ENCODE data around the gene GCH1.
A peak's percentile ranks its signal among the peaks of the same experiment; 100 is the strongest.

The GCH1 gene

DNA sequence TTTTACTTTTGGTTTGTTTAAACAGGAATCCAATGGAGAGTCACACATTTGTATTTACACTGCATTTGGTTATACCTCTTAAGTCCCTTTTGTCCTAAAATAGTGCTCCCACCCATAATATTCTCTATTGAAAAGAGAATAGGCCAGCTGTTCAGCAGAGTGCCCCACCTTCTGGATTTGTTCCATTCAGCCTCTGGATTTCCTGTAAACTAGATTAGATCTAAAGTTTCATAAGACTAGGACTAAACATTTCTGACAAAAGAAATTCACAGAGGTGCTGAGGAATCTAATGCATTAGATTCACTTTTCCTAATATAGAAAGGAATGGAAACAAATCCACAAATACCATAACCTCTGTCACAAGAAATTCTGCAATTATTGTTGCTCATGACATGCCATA lies 38.1 kb downstream of the GCH1 start:
- DNase-seq = no peak

DNA sequence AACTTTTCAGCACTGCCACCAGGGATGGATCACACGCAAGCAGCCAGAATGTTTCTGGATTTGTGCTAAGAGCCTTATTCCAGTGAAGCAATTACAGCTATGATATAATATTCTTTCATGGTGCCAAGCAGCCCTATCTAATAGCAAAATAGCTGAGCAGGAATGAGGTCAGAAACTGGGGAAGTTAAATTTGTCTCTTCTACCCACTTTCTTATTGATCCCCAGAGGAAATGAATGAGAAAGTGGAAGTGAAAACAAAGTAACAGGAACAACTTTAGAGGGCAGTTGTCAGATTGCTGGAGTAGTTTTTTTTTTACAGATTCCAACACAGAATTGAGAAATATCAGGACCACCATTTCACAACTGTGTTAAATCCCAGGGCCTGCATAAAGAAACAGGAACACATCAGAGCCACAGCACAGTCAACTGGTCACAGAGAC lies 44.8 kb downstream of the GCH1 start:
- DNase-seq = no peak

DNA sequence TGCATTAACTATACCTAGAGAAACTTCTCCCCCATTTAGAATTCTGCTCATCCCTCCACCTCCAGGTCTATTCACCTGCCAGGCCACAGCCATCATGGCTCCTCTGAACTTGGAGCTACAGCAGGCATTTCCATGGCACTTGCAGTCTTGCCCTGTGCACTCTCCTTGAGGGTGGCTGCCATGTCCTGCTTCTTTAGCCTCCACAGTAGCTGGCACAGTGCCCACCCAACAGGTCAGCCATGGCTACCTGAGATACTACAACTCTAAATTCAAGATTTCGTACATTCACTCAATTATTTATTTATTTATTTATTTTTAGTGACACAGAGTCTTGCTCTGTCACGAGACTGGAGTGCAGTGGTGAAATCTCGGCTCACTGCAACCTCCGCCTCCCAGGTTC lies 46.5 kb downstream of the GCH1 start:
- DNase-seq = no peak

DNA sequence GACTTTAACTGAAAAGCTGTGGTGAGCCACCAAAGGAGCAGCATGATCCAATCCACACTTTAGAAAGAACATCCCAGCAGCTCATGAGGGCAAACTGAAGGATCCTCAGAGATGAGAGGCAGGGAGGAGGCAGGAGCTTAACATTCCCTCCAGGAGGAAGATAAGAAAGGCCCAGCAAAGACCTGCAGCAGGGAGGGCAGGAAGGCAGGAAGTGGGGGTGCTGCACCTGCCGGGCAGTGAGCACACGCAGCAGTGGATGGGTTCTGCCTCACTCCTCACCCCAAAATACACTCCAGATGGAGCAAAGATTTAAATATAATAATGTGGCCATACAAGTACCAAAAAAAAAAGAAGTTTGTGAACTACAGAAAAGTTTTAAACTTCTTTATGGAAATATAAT lies 48.4 kb downstream of the GCH1 start:
- DNase-seq = no peak

DNA sequence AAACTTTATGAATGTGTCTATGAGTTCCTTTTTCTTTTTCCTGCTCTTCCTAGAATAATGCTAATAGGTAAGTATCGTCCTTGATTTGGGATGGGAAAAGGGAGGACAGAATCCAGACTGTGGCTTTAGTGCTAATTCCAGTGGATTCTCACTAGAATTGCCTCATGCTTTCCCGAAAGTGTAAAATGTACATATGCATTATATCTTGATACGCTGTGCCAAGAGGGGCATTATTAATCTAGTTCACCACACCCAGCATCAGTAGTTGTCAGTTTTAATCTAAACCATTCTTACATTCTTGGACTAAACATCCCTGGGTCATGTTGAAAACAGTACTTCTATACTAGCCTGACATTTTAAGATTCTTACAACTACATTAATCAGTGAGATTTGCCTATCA lies 49.3 kb downstream of the GCH1 start:
- DNase-seq = no peak

DNA sequence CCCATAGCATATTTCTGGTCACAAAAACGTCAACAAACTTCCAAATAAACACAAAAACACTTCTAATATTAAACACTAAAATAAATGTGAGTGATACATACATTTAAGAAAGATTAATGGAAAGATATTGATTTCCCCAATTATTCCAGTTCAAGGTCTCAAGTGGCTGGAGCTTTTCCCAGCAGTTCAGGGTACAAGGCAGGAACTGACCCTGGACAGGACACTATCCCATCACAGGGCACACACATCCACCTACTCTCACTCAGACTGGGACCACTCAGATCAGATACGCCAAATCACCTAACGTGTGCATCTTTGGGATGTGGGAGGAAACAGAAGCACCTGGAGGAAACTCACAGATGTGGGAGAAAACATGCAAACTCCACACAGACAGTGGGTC lies 50.4 kb downstream of the GCH1 start:
- no peak for DNase-seq

DNA sequence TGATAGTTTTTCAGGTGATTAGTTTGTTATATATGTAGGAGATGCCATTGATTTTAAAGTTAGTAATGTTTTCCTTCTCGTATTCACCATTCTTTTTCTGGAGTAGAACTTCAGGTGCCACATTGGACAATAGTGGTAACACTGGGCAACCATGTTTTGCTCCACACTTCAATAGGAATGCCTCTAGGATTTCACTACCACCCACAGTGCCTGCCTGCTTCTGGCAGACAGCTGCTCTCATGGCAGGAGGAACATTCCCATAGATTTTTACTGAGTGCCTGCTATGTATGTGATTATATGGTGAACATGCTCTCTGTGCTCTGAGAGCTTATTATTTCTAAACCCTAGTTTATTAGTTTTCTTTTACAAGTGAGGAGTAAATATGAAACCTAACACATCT lies 53.7 kb downstream of the GCH1 start:
- DNase-seq = no peak

DNA sequence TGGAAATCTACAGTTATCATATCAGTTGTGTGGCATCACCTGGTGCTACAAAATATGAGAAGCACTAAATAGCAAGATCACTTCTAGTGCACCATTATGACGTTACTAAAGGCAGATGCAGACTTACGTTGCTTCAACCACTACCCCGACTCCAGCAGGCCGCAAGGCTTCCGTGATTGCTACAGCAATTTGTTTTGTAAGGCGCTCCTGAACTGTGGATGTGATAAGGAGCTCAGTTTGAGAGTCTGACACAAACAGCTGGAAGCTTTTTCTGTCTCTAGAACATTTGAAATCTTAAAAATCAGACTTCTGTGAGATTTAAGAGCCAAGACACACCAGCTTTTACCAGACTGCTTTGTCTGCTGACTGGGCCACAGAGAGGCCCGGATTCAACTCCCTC lies 57.0 kb downstream of the GCH1 start:
- no peak for DNase-seq

DNA sequence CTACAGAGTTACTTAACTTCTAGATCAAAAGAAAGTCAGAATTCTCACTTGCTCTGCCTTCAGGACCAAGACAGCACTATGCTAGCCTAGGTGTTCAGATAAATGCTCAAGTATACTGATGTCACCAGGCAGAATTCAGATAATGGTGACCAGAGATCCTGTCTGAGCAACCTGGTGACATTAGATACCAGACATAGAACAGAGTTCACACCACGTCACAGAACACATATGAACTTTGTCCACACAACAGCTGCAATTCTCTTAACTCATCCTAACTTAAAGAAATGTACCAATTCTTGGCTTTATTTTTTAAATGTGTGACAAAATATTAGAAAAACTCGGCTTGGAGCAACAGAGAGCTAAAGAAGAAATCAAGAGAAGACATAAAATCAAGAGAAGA lies 58.1 kb downstream of the GCH1 start:
- no peak for DNase-seq

DNA sequence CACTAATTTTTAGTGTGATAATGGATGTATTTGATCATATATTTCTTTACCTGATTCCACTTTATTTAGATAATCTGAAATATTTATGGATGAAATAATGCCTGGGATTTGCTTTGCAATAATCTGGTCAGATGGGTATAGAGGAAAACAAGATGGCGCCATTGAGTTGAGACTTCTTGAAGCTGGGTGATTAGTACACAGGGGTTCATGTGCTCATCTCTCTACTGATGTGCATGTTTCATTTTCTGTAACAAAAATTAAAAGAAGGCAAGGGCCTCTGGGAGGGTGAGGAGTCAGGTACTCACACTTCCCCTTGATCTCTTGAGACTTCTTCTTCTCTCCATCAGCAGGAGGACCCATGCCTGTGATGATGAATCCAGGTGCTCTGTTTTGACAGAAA lies 61.8 kb downstream of the GCH1 start:
- DNase-seq = no peak

DNA sequence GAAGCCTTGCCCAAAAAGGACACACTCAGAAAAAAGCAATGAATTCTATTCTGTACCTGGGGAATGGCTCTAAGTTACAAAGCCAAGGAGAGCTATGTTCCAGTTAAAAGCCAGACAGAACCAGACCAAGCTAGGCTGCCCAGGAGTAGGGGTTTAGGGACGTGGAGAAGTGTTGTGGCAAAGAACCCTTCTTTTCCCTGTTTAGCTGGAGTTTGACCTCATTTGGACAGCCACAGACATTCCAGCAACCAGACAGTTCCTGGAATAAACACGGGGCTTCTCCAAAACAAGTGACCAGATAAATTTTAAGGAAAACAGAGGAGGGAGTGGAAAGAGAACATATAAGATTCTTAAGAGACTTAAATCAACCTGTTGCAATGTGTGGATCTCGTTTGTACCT lies 62.3 kb downstream of the GCH1 start:
- DNase-seq = no peak

DNA sequence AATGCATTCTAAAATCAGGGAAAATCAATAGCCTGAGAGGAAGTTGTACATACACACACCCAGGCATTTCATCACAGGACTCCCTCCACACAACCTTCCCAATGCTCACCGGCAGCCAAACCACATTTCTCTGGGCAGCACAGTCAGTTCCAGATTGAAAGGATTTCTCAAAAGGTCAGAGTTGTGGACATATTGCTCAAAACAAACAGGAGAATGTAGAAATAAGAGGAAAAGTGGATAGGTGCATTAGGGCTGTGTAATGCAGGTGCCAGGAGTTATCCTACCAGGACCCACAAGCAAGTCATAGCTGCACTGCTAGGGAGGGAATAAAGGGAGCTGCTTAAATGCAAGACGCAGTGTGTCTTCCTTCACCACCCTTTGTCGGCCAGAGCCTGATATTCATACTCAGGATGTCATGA lies 62.9 kb downstream of the GCH1 start:
- no peak for DNase-seq

DNA sequence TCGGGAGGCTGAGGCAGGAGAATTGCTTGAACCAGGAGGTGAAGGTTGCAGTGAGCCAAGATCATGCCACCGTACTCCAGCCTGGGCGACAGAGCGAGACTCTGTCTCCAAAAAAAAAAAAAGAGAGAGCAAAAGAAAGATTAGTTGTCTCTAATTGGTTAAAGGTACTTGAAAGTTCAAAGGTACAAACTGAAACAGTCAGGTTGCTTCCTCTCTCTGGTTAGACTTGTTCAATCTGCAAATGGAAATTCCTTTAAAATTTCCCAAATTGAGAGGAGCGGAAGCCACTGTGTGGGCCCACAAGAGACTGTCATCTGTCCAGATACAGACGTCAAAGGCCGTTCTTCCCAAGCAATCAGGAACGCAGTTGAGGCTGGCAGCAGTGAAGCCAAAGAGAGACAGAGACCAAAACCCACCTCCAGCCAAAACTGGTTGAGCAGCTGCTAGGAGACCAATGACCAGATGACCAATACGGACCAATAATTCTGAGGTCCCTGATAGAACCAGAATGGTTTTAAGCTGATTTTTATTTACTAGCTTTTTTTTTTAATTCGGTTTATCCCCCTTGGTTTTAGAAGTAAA lies 63.6 kb downstream of the GCH1 start:
- no peak for DNase-seq

DNA sequence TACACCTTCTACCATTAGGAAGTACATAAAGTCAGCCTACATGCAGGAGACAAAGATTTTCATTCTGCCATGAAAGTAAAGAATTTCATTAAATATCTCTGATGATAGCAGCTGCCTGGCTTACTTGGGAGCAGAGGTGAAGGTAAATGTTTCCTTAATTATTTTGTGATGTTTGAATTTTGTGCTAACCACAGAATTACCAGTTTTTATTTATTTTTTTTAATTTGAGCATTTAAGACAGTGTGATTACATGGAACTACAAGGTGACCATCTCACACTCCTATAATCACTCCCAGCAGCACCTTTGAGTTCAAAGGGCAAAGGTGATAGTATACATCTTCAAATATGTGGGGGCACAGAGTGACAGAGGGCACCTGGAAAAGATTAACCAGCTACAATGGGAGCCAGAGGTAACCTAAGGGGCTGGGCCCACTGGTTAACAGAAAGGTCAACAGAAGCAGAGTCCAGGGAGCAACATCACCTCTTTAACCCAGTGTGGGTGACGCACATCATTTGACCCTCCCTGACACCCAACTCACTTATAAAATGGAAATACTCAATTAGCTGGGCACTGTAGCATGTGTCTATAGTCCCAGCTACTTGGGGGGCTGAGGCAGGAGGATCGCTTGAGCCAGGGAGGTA lies 65.0 kb downstream of the GCH1 start:
- no peak for DNase-seq

DNA sequence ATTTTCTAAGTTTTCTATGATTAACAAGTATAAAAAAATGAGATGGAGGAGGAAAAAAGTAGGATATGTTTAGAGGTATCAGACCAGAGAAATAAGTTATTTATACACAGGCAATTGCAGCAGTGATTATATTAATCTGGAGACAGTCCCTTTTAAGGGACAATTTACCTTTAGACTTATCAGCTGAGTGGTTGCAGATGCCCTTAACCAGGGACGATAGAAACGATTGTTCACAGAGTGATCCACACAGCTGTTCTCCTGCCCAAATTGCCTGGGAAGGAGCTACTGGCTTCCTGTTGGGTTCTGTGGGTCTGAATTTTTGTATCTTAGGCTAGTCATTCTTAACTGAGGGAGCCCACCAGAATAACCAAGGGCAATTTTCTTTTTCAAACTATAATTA lies 66.4 kb downstream of the GCH1 start:
- DNase-seq = no peak

DNA sequence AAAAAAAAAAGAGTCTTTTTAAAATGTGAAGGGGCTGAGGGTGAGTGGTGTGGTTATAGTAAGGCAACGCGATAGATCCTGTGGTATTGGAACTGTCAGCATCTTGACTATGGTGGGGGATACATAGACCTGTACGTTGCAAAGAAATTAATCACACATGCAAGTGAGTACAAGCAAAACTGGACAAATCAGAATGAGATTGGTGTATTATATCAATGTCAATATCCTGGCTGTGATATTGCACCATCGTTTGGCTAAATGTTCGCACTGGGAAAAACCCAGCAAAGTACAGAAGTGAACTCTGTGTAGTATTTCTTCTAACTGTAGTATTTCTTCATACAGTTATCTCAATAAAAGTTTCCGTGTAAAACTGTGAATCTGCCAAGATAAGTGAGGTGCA lies 67.9 kb downstream of the GCH1 start:
- no peak for DNase-seq

DNA sequence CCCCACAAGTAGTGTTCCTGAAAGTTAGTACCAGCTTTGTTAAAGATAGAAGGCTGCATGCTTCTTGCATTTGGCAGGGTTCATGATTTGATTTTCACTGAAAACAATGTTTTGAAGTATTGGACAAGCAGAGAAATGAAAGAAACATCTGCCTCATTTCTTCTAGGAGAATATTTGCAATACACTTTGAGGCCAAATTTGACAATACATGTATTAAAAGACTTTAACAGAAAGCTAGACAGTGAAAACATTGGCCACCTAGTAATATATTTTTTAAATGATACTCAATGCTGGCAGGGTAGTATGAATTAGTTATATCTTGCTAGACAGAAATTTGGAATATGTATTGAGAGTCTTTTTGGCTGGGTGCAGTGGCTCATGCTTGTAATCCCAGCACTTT lies 68.5 kb downstream of the GCH1 start:
- DNase-seq = no peak

DNA sequence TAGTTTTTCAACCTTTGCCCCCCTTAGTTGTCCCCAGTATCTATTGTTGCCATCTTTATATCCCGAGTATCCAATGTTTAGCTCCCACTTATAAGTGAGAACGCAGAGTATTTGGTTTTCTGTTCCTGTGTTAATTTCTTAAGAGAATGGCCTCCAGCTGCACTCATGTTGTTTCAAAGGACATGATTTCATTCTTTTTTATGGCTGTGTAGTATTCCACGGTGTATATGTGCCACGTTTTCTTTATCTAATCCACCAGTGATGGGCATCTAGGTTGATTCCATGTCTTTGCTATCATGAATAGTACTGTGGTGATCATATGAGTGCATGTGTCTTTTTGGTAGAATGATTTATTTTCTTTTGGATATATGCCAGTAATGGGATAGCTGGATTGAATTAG lies 72.0 kb downstream of the GCH1 start:
- no peak for DNase-seq

DNA sequence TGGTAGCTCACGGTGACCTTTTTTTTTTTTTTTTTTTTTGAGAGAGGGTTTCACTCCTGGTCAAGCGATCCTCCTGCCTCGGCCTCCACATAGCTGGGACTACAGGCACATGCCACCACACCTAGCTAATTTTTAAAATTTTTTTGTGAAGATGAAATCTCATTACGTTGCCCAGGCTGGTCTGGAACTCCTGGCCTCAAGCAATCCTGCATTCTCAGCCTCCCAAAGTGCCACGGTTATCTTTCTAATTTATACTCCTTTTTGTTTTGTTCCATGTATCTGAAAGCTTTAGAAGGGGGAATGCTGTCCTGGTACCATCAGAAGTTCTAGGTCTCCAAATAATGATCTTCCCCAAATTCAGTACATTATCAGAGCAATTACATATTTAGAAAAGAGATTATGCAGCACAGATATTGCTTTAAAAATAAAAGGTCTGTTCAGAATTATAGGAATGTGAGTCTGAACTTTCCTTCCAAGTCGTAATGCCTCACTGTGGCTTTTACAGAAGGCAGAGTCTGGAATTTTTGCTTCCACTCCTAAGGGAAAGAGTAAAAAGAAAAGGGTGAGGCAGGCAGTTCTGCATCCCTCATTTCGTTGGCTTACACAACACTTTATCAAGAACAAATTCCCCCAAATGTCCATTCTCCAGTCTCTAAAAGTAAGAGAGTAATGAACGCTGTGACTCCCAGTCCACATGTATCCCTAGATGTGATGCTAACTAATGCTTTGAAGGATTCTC lies 73.0 kb downstream of the GCH1 start:
- DNase-seq = no peak

DNA sequence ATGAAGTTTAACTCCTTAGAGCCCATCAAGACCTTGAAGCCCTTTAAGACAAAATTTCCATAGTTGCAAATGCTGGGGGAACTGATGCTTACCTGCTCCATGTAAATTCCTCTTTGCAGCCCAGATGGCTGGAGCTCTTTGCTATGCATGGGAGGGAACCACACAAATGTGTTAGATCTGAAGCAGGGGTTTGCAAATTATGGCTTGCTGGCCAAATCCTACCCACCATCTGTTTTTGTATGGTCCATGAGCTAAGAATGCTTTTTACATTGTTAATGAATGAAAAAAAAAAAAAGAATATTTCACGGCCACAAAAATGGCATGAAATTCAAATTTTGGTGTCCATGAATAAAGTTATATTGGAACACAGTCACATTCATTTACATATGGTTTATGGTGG lies 74.6 kb downstream of the GCH1 start:
- no peak for DNase-seq

DNA sequence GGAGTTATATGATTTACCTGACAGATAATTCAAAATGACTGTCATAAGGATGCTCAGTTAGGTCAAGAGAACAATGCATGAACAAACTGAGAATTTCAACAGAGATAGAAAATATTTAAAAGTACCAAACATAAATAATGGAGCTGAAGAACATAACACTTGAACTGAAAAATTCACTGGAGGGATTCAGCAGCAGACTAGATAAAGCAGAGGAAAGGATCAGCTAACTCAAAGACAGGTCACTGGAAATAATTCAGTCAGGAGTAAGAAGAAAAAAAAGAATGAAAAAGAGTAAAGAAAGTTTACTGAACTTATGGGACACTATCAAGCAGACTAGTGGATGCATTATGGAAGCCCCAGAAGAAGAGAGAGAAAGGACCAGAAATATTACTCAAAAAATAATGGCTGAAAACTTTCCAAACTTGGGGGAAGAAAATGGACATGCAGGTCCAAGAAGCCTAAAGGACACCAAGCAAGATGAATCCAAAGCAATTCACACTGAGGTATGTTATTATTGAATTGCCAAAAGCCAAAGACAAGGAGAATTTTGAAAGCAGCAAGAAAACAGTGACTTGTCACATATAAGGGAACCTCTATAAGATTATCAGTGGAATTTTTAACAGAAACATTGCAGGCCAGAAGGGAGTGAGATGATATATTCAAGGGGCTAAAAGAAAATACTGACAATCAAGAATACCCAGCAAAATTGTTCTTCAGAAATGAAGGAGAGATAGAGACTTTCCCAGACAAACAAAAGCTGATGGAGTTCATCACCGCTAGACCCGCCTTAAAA lies 78.7 kb downstream of the GCH1 start:
- DNase-seq = no peak

DNA sequence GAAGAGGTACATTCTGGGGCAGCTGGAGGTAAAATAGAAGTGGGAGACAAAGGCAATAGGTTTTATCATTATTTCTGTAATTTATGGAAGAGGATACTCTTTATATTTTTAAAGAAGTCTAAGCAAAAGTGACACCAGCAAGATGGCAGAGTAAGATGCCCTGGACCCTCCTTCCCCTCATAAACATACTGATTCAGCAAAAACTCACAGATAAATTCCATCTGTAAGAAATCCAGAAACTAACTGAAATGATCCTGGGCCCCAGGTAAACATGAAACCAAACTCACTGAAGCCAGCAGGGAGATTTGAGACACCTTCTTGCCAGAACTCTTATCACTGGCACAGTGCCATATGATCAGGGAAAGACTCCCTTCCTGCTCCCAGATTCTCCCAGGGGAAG lies 79.9 kb downstream of the GCH1 start:
- DNase-seq = no peak

DNA sequence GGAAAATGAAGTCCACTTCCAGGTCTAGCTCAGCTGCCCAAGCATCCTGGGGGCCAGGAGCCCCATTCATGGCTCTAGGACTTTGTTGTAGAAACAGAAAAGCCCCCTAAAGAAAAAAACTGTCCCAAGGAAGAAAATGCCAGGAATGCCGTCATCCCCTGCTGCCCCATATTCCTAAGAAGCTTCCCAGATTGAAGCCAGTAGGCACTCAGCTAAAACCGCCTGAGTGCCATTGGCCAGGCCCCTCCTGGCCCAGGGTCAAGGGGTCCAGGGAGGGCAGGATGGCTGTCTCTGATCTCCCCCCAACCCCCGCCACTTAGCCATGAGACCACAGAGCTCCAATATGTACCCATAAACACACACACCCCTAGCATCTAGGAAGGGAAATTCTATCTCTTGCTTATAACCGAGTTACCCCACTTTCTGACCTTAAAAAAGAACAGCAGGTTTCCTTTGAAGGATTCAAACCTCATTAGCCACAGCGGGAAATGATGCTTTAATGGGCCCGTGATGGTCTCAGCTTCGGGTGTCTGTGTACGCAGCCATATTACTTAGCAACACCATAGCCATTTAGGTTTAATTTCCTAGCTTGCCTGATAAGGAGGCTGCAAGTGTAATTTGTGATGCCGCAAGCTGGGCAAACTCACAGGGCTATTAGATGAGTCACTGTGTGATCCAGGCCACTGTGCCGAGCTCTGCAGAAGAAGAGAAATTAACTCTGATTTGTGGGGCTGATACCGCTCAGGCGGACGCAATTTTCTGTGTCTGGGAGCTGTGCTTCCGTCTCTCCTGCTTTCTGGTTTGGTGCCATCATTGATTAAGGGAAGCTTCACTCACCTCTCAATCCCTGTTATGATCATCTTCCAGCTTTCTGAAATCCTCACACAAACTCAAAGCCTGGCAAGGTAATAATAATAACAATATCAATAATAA lies 84.2 kb downstream of the GCH1 start:
- DNase-seq = peak; percentile 60
